HL-60 (cell line): ENCODE data around the gene SCYGR3.

Source experiments
- POLR2AphosphoS5 ChIP-seq: IDR thresholded peaks from 2 replicates; pipeline ENCODE4 v1.6.1; 2012; ENCODE audit warnings: low read depth
- TF ChIP-seq, protein P1 (sequence below): IDR thresholded peaks from one replicate; pipeline ENCODE4 v1.5.1; 2011; ENCODE audit warnings: low read length, control low read depth, inconsistent platforms; ENCODE audit not compliant: insufficient read depth
- TF ChIP-seq, protein P2 (sequence below): IDR thresholded peaks from 2 replicates; pipeline ENCODE4 v1.6.1; 2012; ENCODE audit warnings: low read depth; ENCODE audit not compliant: insufficient replicate concordance

DNA sequence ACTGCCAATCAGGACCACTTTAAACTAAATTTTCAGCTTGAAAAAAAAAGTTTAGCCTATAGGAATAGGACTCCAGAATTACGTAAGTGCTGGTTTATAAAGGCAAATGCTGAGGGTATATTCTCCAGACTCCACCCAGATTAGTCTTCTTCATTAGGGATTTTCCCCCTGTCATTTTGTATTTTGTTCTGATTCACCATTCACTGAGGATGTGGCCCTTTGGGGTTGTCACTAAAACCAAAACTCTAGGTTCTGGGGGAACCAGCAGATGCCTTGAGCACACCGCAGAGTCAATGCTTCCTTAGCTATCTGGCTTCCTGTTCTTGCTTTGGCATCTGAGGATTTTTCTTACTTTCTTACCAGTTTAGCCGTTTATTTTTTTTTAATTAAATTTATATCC lies 13.1 kb upstream of the SCYGR3 start:
- TF ChIP-seq, protein P1, sequence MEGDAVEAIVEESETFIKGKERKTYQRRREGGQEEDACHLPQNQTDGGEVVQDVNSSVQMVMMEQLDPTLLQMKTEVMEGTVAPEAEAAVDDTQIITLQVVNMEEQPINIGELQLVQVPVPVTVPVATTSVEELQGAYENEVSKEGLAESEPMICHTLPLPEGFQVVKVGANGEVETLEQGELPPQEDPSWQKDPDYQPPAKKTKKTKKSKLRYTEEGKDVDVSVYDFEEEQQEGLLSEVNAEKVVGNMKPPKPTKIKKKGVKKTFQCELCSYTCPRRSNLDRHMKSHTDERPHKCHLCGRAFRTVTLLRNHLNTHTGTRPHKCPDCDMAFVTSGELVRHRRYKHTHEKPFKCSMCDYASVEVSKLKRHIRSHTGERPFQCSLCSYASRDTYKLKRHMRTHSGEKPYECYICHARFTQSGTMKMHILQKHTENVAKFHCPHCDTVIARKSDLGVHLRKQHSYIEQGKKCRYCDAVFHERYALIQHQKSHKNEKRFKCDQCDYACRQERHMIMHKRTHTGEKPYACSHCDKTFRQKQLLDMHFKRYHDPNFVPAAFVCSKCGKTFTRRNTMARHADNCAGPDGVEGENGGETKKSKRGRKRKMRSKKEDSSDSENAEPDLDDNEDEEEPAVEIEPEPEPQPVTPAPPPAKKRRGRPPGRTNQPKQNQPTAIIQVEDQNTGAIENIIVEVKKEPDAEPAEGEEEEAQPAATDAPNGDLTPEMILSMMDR = no peak
- TF ChIP-seq, protein P2, sequence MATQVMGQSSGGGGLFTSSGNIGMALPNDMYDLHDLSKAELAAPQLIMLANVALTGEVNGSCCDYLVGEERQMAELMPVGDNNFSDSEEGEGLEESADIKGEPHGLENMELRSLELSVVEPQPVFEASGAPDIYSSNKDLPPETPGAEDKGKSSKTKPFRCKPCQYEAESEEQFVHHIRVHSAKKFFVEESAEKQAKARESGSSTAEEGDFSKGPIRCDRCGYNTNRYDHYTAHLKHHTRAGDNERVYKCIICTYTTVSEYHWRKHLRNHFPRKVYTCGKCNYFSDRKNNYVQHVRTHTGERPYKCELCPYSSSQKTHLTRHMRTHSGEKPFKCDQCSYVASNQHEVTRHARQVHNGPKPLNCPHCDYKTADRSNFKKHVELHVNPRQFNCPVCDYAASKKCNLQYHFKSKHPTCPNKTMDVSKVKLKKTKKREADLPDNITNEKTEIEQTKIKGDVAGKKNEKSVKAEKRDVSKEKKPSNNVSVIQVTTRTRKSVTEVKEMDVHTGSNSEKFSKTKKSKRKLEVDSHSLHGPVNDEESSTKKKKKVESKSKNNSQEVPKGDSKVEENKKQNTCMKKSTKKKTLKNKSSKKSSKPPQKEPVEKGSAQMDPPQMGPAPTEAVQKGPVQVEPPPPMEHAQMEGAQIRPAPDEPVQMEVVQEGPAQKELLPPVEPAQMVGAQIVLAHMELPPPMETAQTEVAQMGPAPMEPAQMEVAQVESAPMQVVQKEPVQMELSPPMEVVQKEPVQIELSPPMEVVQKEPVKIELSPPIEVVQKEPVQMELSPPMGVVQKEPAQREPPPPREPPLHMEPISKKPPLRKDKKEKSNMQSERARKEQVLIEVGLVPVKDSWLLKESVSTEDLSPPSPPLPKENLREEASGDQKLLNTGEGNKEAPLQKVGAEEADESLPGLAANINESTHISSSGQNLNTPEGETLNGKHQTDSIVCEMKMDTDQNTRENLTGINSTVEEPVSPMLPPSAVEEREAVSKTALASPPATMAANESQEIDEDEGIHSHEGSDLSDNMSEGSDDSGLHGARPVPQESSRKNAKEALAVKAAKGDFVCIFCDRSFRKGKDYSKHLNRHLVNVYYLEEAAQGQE = no peak
- TF ChIP-seq POLR2AphosphoS5 = no peak
